Neural cell (in vitro differentiated cells): ENCODE measurements around the gene RYR3. TPM values are rescaled to one million over a fixed set of nuclear protein-coding genes. Genes with fewer than 3 reads are reported as not detected.

Experiments
- H2AFZ ChIP-seq: fragments of 200-600, 300-800 bp; sonication (generic), shearing (Covaris generic); 2 replicates; pipeline ENCODE4 v1.6.0; 2014; ENCODE audit warnings: low read depth, mild to moderate bottlenecking, antibody characterized with exemption, low read length, moderate library complexity
- H3F3A ChIP-seq: fragments of 200-600 bp; shearing (Covaris generic); 2 replicates; pipeline ENCODE4 v1.6.1; 2016; ENCODE audit warnings: mild to moderate bottlenecking, moderate library complexity, mixed read lengths, antibody characterized with exemption, low read length; ENCODE audit not compliant: insufficient read depth, poor library complexity, severe bottlenecking
- H3K27ac ChIP-seq: fragments of 200-600, 300-800 bp; sonication (generic), shearing (Covaris generic); 2 replicates; pipeline ENCODE4 v1.5.1; 2014; ENCODE audit warnings: mild to moderate bottlenecking, low read length, moderate library complexity
- H3K27me3 ChIP-seq: fragments of 300-800, 200-600 bp; sonication (generic), shearing (Covaris generic); 2 replicates; pipeline ENCODE4 v1.6.0; 2014; ENCODE audit warnings: mild to moderate bottlenecking, low read depth, low read length, moderate library complexity; ENCODE audit not compliant: insufficient read depth
- H3K36me3 ChIP-seq: fragments of 300-800, 200-600 bp; sonication (generic), shearing (Covaris generic); 2 replicates; pipeline ENCODE4 v1.5.1; 2014; ENCODE audit warnings: mild to moderate bottlenecking, antibody characterized with exemption, low read length, moderate library complexity; ENCODE audit not compliant: insufficient read depth
- H3K4me2 ChIP-seq: fragments of 300-800, 200-600 bp; sonication (generic), shearing (Covaris generic); 2 replicates; pipeline ENCODE4 v1.6.0; 2014; ENCODE audit warnings: mild to moderate bottlenecking, low read length
- H3K4me3 ChIP-seq: fragments of 300-800, 200-600 bp; sonication (generic), shearing (Covaris generic); 2 replicates; pipeline ENCODE4 v1.5.1; 2014; ENCODE audit warnings: mild to moderate bottlenecking, low read length, moderate library complexity
- H3K79me2 ChIP-seq: fragments of 200-600 bp; shearing (Covaris generic); replicated peaks from 2 replicates; pipeline ENCODE4 v1.6.0; 2014; ENCODE audit warnings: mild to moderate bottlenecking, low read length, moderate library complexity; ENCODE audit not compliant: insufficient read depth
- H3K9ac ChIP-seq: fragments of 300-800, 200-600 bp; sonication (generic), shearing (Covaris generic); 2 replicates; pipeline ENCODE4 v1.6.1; 2016; ENCODE audit warnings: mild to moderate bottlenecking, low read length, mixed read lengths
- H3K9me2 ChIP-seq: fragments of 200-600 bp; shearing (Covaris generic); 2 replicates; pipeline ENCODE4 v1.6.1; 2016; ENCODE audit warnings: mild to moderate bottlenecking, low read length, mixed read lengths; ENCODE audit not compliant: insufficient read depth
- H3K9me3 ChIP-seq: fragments of 200-600, 300-800 bp; sonication (generic), shearing (Covaris generic); 2 replicates; pipeline ENCODE4 v1.6.1; 2016; ENCODE audit warnings: mild to moderate bottlenecking, mixed run types, low read length, moderate library complexity, mixed read lengths
- H4K20me1 ChIP-seq: fragments of 200-600 bp; shearing (Covaris generic); 2 replicates; pipeline ENCODE4 v1.6.1; 2016; ENCODE audit warnings: mild to moderate bottlenecking, mixed run types; ENCODE audit not compliant: insufficient read depth
- EP300 ChIP-seq: fragments of 450-650 bp; conservative IDR thresholded peaks from 2 replicates; pipeline ENCODE4 v1.6.1; 2014; ENCODE audit warnings: antibody characterized with exemption, mild to moderate bottlenecking, moderate library complexity; ENCODE audit not compliant: poor library complexity, severe bottlenecking
- EZH2 ChIP-seq: fragments of 200-600, 300-800 bp; shearing (Covaris generic), sonication (generic); IDR thresholded peaks from 2 replicates; pipeline ENCODE4 v1.6.1; 2014; ENCODE audit warnings: antibody characterized with exemption, low read length, borderline replicate concordance, mild to moderate bottlenecking; ENCODE audit not compliant: insufficient read depth, poor library complexity, severe bottlenecking
- MXI1 ChIP-seq: fragments of 450-650 bp; conservative IDR thresholded peaks from 2 replicates; pipeline ENCODE4 v1.6.1; 2014; ENCODE audit warnings: antibody characterized with exemption, mild to moderate bottlenecking; ENCODE audit not compliant: poor library complexity, severe bottlenecking
- POLR2AphosphoS5 ChIP-seq: IDR thresholded peaks from 2 replicates; pipeline ENCODE4 v1.6.1; 2012
- RAD21 ChIP-seq: fragments of 450-650 bp; conservative IDR thresholded peaks from 2 replicates; pipeline ENCODE4 v1.6.1; 2014; ENCODE audit warnings: antibody characterized with exemption, mild to moderate bottlenecking, moderate library complexity
- SMC3 ChIP-seq: fragments of 450-650 bp; conservative IDR thresholded peaks from 2 replicates; pipeline ENCODE4 v1.6.1; 2014; ENCODE audit warnings: antibody characterized with exemption, mild to moderate bottlenecking, moderate library complexity; ENCODE audit not compliant: poor library complexity
- TAF1 ChIP-seq: IDR thresholded peaks from 2 replicates; pipeline ENCODE4 v1.6.1; 2012; ENCODE audit warnings: low read depth
- polyA plus RNA-seq: library from polyadenylated mRNA; depleted of rRNA; stranded (reverse); fragments of >200 nt; gene quantifications from 2 replicates; pipeline ENCODE4 v1.2.3, GENCODE V29; 2014
- TF ChIP-seq, protein P1 (sequence below): fragments of 450-650 bp; IDR thresholded peaks from 2 replicates; pipeline ENCODE4 v1.5.1; 2014; ENCODE audit warnings: antibody characterized with exemption, mild to moderate bottlenecking, moderate library complexity; ENCODE audit not compliant: poor library complexity, severe bottlenecking
- TF ChIP-seq, protein P2 (sequence below): IDR thresholded peaks from 2 replicates; pipeline ENCODE4 v1.6.1; 2012; ENCODE audit warnings: borderline replicate concordance

Gene RYR3
- polyA plus RNA-seq, 1 donor from 2014 or later, result 12.6 TPM

DNA sequence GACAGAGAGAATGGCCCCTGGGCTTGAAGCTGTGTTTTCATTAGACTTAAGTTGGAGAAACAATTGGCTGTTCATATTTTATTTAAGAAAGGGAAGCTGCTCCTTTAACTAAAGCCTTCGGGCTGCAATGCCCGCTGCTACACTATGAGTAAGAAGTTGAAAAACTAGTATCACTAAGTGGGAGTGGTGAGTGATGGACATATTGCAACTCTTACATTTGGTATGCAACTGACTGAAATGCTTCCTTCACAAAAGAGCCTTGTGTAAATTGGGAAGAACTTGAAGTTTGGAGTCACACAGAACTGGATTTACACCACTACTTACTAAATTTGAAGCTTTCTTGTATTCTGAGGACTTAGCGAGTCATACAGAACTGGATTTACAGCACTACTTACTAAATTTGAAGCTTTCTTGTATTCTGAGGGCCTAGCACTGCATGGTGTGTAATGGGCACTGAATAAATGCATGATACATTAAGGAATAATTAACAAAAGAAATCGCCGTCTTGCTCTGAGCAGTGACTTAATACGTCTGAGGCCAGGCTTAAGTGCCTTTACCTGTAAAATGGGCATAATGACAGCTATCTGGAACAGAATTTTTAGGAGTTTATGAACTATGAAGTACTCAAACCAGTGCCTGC lies 149.5 kb downstream of the RYR3 start:
- Histone ChIP-seq H4K20me1 (no peaks in the 10 kb centered on the region), H3K27me3 (no peaks in the 10 kb centered on the region), H3K27ac (no peak overlapping the region), H3K4me2 (no peak overlapping the region), H3K36me3 (no peaks in the 10 kb centered on the region), H3F3A (no peaks in the 10 kb centered on the region), H3K9me3 (no peaks in the 10 kb centered on the region), H3K9ac (no peak overlapping the region), H3K79me2 (no peaks in the 10 kb centered on the region), H2AFZ (no peak overlapping the region), H3K9me2 (no peaks in the 10 kb centered on the region), H3K4me3 (no peak overlapping the region)
- TF ChIP-seq, protein P1, sequence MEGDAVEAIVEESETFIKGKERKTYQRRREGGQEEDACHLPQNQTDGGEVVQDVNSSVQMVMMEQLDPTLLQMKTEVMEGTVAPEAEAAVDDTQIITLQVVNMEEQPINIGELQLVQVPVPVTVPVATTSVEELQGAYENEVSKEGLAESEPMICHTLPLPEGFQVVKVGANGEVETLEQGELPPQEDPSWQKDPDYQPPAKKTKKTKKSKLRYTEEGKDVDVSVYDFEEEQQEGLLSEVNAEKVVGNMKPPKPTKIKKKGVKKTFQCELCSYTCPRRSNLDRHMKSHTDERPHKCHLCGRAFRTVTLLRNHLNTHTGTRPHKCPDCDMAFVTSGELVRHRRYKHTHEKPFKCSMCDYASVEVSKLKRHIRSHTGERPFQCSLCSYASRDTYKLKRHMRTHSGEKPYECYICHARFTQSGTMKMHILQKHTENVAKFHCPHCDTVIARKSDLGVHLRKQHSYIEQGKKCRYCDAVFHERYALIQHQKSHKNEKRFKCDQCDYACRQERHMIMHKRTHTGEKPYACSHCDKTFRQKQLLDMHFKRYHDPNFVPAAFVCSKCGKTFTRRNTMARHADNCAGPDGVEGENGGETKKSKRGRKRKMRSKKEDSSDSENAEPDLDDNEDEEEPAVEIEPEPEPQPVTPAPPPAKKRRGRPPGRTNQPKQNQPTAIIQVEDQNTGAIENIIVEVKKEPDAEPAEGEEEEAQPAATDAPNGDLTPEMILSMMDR, result no peak
- TF ChIP-seq MXI1 (no peak), RAD21 (no peak), SMC3 (no peak), EP300 (no peak), POLR2AphosphoS5 (no peak), EZH2 (no peak), TAF1 (no peak)
- TF ChIP-seq, protein P2, sequence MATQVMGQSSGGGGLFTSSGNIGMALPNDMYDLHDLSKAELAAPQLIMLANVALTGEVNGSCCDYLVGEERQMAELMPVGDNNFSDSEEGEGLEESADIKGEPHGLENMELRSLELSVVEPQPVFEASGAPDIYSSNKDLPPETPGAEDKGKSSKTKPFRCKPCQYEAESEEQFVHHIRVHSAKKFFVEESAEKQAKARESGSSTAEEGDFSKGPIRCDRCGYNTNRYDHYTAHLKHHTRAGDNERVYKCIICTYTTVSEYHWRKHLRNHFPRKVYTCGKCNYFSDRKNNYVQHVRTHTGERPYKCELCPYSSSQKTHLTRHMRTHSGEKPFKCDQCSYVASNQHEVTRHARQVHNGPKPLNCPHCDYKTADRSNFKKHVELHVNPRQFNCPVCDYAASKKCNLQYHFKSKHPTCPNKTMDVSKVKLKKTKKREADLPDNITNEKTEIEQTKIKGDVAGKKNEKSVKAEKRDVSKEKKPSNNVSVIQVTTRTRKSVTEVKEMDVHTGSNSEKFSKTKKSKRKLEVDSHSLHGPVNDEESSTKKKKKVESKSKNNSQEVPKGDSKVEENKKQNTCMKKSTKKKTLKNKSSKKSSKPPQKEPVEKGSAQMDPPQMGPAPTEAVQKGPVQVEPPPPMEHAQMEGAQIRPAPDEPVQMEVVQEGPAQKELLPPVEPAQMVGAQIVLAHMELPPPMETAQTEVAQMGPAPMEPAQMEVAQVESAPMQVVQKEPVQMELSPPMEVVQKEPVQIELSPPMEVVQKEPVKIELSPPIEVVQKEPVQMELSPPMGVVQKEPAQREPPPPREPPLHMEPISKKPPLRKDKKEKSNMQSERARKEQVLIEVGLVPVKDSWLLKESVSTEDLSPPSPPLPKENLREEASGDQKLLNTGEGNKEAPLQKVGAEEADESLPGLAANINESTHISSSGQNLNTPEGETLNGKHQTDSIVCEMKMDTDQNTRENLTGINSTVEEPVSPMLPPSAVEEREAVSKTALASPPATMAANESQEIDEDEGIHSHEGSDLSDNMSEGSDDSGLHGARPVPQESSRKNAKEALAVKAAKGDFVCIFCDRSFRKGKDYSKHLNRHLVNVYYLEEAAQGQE, result no peak

DNA sequence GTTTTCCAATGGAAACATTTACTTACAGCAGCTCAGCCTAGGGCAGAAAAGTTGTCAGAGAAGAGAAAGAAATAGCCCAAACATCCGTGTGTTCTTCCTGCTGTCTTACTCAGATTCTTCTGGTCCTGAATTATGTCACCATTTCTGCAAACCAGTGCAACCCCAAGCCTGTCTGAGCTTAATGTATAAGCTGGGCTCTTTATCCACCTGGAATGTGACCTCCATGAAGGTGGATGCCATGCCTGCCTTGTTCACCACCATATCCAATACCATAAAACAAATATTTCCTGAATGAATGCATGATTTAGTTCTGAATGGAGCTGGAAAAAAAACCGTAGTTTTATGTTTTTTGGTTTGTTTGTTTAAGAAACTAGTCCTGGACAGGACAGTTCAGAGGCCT lies 150.9 kb downstream of the RYR3 start:
- TF ChIP-seq TAF1 (no peak), MXI1 (no peak), POLR2AphosphoS5 (no peak), EZH2 (no peak), RAD21 (no peak), SMC3 (no peak), EP300 (no peak)
- TF ChIP-seq, protein P1, result no peak
- TF ChIP-seq, protein P2, result no peak
- no peaks in the 10 kb centered on the region for H4K20me1 ChIP-seq
- H3K27ac ChIP-seq, result no peak overlapping the region
- no peaks in the 10 kb centered on the region for H3K9me2 ChIP-seq
- H2AFZ ChIP-seq, result no peak overlapping the region
- H3K9ac ChIP-seq, result no peak overlapping the region
- H3K9me3 ChIP-seq, result no peaks in the 10 kb centered on the region
- H3K79me2 ChIP-seq, result no peaks in the 10 kb centered on the region
- H3K4me3 ChIP-seq, result no peak overlapping the region
- H3F3A ChIP-seq, result no peaks in the 10 kb centered on the region
- H3K36me3 ChIP-seq, result no peaks in the 10 kb centered on the region
- no peaks in the 10 kb centered on the region for H3K27me3 ChIP-seq
- H3K4me2 ChIP-seq, result no peak overlapping the region
